Activated T-helper 1 cell treated with Interleukin-2 at 50 U/mL for 16 hours (primary cell): ENCODE results near the gene RPE.
A peak's percentile ranks its signal among the peaks of the same experiment; 100 is the strongest.

Experiments used
- DNase-seq: peaks from one replicate; pipeline ENCODE4 v3.0.0-alpha.2; 2020; ENCODE audit warnings: low read depth

The RPE gene

DNA sequence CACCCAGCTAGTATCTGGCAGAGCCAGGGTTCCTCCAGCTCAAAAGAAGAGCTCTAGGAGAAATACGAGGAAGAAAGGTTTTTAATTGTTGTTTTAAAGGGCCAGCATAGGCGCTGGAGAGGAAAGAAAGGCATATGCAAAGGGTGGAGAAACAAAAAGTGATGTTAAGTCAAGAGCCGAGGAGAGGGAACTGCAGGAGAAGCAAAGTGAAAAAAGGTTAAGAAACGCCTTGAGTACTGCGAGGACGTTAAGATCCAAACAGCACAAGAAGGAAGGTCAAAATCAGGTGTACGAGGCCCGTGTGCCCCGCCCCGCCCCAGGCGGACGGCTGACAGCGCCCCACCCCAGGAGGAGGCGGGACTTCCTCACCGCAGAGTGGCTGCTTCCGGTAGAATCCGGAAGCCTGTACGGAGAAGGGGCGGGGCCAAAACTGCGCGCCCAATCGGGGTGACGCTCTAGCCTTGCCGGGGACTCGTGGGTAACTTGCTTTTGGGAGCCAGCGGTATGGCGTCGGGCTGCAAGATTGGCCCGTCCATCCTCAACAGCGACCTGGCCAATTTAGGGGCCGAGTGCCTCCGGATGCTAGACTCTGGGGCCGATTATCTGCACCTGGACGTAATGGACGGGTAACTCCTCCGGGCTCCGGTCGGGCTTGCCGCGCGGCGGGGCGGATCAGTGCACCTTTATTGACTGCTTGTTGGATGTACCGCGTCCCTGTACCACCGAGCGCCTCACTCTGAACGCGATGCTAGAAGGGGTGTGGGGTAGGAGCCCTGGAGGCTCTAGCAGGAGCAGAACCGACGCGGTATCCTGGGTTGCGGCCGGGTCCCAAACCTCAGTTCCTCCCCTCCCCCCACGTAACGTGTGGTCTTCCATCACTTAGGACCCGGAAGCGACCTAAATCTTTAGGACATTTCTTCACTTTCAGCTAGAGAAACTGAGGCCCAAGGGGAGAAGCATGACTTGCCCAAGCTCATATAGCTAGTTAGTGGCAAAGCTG lies at the start of gene RPE:
Gene RPE (plus strand): TSS at position 481 of the 1,000 bp plus-strand sequence. CDS start 24 bp downstream, at position 505.
- DNase-seq = peak; percentile 95

- DNase-seq = no peak
Measured at GRCh38 chr2:209956271-209956670, 46.2 kb upstream of the RPE start.

- no peak for DNase-seq
Measured at GRCh38 chr2:209958016-209958415, 44.4 kb upstream of the RPE start.

DNA sequence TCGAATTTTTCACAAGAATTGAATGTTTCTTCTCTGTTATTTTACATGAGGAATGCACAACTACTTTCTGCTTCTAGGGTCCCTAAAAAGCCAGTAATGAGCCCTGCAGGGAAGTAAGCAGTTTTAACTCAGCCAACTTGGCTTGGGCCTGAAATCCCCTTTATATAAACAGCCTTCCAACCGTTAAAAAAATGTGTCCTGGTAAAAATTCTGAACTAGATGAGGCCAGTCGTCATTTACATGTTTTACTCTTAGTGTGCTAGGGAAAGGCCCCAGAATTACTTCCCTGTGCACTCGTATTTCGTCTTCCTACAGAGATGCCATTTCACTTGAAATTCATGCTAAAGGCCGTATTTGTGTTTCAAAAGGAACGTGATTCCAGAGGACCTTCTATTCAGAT lies 42.4 kb upstream of the RPE start:
- DNase-seq = no peak

DNA sequence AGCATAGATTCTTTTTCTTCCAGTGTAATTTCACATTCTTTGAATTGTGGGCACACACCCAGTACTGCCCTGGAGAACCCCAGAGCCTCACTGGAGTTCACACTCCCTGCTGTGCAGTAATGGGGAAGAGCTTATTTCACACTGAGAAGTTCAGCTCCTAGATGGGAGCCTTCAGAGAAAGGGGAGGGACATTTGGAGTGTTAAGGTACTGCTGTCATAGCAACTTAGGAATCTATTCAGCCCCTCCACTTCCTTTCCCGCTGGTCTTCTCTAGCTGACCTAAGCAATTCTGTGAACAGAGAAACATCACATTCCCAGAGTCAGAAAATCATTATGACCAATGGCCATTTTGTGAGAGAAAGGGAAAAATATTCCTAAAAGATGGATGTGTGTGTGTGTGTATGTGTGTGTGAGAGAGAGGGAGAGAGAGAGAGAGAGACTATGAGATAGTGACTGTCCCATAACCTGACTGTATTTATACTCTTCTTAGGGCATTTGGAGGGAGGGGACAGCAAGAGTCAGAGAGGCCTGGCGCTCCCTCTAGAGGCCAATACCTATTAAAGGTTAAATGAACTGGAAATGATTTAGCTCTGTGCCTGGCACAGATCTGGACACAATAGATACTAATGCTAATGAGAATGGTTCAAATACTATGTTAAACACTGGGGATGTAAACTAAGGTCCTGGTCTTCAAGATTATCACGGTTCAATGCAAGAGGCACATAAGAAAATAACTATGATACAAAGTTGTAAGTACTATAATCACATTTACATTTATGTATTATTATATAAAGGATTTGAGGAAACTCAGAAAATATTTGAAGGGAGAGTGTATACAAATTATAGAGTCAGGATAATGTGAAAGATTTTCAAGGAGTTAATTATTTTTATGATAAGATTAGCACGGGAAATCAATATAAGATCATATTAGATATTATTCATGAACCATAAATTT lies 41.5 kb upstream of the RPE start:
- no peak for DNase-seq

- DNase-seq = no peak
Measured at GRCh38 chr2:209965723-209966122, 36.7 kb upstream of the RPE start.

DNA sequence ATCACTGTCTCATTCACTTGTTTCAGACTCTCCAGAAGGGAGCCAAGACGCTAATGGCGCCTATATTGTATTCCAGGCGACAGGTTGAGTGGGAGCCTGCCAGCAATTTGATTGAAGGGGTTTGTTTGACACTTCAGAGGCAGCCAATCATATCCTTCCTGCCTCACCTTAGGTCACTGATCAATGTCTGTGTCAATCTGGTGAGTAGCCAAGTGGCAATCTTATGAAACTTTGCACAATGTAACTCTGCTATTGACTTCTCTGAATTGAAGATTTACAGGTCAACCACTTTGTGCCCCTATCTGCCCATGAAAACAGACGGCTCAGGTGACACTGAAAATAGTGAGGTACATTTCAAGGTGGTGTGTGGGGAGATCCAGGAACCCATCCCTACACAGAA lies 32.7 kb upstream of the RPE start:
- DNase-seq = no peak

DNA sequence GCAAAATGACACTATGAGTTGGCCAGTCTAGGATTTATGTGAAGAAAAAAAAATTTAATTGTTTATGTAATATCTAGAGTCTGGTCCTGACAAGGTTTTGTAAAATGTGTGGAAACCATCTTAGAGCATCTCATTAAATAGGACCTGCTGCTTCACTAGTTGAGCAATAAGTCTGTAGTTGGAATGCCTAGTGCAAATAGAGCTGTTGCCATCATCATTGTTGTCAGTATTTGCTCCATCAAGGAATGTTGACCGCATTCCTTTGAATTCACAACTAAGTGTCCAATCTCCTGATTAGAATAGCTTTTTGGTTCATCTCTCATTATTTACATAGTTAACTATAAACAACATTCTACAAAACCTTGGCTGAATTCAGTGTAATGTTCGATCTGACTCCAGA lies 32.2 kb upstream of the RPE start:
- DNase-seq = no peak

GRCh38 chr2:209970711-209971110 lies 31.7 kb upstream of the RPE start:
- DNase-seq = no peak

- no peak for DNase-seq
Measured at GRCh38 chr2:209973328-209973727, 29.1 kb upstream of the RPE start.

DNA sequence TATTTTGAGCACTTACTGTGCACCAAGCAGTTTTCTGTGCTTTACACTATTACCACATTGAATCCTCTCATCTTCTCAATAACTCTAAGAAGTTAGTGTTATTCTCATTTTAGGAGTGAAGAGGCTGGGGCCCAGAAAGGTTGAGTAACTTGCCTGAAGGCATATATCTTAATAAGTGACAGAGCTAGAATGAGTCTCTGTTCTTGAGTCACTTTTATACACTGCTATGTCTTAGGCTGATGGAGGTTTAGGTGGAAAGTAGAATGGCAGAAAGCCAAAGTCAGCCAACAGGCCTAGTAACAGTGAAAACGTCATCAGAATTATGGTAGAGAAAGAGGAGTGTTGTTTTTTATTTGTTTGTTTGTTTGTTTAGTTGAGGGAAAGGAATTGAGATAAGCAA lies 27.9 kb upstream of the RPE start:
- DNase-seq = no peak

GRCh38 chr2:209976698-209977385 lies 25.6 kb upstream of the RPE start:
- no peak for DNase-seq

GRCh38 chr2:209977386-209978239 lies 24.8 kb upstream of the RPE start:
- DNase-seq = no peak

DNA sequence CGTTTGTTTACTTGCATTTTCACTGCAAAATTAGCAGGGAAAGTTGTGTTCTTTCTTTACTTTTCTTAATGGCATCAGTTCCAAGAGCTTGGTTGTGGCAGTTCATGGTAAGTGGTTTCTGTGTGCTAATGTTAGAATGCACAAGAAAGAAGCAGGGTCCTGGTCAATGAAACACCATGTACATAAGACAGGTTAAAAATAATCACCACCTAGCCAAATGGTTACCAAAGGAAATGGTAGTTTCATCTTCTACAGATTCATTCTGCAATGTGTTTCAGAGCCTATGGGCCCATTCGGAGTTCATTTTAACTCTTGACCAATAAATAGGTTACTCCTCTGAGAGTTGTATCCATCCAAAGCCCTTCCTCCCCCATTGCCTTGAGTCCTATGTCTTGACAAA lies 18.1 kb upstream of the RPE start:
- DNase-seq = no peak

GRCh38 chr2:209985874-209986273 lies 16.6 kb upstream of the RPE start:
- DNase-seq = no peak

DNA sequence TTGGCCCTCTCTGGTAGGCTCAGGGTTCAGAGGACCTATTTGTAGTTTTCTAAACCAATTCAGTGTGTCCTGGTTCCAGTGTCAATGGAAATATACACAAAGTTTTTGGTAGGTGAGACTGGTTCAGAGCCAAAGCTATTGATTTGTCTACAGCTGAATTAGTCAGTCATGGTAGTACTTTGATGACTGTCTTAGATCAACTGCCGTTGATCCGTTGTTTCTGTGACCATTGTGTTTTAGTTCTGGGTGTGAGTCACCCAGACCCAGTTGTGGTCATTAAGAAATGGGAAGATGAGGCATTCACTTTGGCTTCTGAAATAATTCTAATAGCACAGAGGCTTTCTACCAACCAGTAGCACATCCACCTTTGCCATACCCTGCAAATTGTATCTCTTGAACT lies 16.0 kb upstream of the RPE start:
- no peak for DNase-seq

- no peak for DNase-seq
Measured at GRCh38 chr2:209988010-209988409, 14.4 kb upstream of the RPE start.

GRCh38 chr2:209990838-209991237 lies 11.6 kb upstream of the RPE start:
- no peak for DNase-seq

- no peak for DNase-seq
Measured at GRCh38 chr2:209993968-209994367, 8.5 kb upstream of the RPE start.

GRCh38 chr2:209998596-209998995 lies 3.8 kb upstream of the RPE start:
- DNase-seq = no peak
